ENCODE results near the gene FYN. TPM values are rescaled to one million over a fixed set of nuclear protein-coding genes. Genes with fewer than 3 reads are reported as not detected.

FYN gene
- total RNA-seq, 1 experiment from 2014 or later, result 26.6 TPM

- peak; percentile 36 for DNase-seq (ENCODE audit: low spot score)
These were observed 7.1 kb upstream of the FYN start for GRCh38 chr6:111880181-111880888.

GRCh38 chr6:111875741-111876140, 2.5 kb upstream of the FYN start:
- DNase-seq (ENCODE audit: low spot score), result no peak

DNA sequence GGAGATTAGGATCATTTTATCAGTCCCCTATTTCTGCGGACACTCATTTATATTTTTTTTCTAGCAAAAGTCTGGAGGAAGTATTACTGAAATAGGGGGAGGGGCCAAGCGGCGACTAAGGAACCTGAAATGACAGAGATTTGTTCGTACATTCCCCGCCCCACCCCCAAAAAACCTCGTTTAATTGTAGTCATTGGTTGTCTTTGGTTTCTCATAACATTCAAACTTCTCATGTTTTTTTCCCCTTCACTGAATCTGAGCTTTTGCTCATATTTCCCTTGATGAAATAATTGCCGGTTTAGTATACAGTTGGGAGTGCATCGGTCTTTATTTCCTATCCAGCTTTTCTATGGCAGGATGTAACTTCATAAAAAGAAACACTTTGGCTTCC, 768 bp upstream of the FYN start:
- no peak for DNase-seq (ENCODE audit: low spot score)

GRCh38 chr6:111872401-111873177, 663 bp downstream of the FYN start:
- no peak for DNase-seq (ENCODE audit: low spot score)

DNA sequence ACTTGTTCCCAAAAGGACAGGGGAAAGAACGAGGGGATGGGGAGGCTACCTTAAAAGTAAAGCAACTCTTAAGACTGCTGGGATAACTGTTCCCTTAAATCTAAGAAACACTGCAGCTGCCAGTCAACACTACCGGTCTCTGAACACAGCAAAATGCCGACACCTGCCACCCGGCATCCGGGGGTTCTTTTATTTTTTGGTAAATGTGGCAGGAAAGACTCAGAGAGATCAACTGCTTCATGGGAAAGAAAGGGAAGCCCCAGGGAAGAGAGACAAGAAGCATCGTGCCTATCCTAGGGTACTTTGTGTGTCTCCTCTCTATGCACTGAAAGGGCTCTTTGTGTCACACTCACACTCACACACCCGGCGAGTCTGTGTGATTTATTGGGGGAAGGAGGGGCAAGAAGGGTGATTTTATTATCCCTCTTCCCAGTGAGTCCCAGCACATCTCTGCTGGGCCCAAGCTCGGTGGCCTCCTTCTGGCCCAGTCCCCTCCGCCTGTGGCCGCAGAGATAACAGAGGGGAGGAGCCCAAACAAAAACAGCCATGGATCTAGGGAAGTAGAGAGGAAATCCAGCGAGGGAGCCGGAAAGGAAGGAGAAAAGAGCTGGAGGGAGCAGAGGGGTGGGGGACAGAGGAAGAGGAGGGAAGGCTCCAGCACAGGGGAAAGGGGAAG, 1.4 kb downstream of the FYN start:
- no peak for DNase-seq (ENCODE audit: low spot score)

DNA sequence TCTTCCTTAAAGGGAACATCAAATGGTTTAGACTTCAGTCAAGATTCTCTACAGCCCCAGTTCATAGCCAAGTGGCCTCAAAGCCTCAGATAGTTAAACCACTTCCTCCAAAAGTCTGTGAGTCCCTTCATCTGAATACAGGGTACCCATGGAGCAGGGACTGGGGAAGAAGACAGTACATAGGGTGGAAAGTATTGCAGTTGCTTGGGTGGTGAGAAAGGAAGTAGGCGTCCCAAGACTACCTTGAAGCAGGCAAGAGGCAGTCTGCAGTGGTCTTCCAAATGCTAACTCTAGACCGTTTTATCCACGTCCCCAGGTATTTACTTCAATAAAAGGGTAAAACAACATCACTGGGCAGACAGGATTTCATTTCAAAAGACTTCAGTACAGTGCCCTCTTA, 2.0 kb downstream of the FYN start:
- no peak for DNase-seq (ENCODE audit: low spot score)

DNA sequence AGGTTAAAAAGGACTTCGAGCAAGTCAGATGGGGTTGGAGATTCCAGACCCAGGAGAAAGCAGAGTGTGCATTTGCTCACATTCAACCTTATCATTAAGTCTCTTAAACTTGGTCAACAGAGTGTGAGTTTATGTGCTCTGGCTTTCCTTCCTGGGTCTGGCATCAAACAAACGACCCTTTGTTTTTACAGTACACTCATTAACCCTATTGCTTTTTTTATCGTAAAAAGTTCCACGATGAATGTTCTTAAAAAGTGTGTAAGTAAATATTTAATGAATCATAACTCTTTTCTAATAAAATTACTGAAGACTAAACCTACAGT, 2.5 kb downstream of the FYN start:
- no peak for DNase-seq (ENCODE audit: low spot score)

DNA sequence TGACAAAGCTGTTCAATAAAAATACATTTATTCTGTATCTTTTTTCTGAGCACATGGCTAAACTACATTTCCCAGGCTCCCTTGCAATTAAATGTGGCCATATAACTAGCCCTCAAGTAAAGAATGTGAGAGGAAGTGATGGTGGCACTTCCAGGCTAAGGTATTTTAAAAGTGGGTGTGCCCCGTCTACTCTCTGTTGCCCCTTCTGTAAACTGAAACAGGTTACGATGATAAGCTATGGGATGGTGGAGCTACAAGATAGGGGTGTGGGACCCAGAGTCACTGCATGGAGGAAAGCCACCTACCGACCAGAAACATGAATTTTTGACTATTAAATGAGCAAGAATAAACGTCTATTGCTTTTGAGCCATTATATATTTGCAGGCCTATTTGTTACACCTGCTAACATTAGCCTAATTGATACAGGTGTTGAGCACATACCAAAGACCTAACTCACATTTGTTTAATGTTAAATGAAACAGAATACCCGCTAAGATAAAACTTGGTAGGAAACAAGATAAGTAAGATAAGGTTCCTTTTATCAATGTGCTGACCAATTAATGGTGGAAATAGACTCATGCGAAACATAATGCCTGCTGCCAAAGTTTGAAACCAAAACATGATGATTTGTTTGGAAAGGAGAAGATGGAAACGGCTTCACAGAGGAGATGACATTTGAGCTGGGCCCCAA, 3.1 kb downstream of the FYN start:
- DNase-seq (ENCODE audit: low spot score), result no peak

DNA sequence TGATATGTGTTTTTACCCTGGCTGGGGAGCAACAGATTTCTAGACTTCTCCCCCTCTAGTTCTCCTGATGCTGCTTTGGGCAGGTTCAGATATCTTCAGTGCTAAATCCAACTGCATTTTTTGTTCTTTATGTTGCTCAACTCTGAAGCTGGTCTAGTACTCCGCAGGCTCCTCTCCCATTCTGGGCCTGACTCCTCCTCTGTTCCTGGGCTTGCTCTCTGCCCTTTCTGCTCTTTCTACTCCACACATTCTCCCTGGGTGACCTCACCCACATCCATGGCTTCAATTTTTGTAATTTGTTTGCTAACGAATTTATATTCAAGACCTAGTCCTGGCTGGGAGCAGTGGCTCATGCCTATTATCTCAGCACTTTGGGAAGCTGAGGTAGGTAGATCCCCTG, 6.4 kb downstream of the FYN start:
- DNase-seq (ENCODE audit: low spot score), result no peak

GRCh38 chr6:111865909-111866546, 7.2 kb downstream of the FYN start:
- no peak for DNase-seq (ENCODE audit: low spot score)

GRCh38 chr6:111865049-111865585, 8.1 kb downstream of the FYN start:
- DNase-seq (ENCODE audit: low spot score), result no peak

GRCh38 chr6:111864138-111865048, 8.9 kb downstream of the FYN start:
- no peak for DNase-seq (ENCODE audit: low spot score)

DNA sequence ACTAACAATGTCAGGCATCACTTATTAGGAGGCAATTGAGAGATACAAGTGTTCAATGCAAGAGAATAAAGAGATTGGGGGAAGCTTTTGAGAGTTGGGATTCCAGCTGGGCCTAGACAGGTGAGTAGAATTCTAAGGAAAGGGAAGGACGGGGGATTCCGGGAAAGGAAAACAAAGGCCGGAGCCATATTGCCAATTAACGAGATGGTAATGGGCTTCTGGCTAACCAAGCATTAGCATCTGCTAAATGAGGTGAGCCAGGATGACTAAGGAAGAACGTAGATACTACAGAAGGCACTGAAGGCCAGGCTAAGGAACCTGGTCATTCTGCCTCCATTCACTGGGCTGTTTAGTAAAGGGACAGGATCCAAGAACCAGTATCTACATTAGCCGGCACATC, 10.5 kb downstream of the FYN start:
- DNase-seq (ENCODE audit: low spot score), result no peak

GRCh38 chr6:111862314-111862713, 10.9 kb downstream of the FYN start:
- no peak for DNase-seq (ENCODE audit: low spot score)

DNA sequence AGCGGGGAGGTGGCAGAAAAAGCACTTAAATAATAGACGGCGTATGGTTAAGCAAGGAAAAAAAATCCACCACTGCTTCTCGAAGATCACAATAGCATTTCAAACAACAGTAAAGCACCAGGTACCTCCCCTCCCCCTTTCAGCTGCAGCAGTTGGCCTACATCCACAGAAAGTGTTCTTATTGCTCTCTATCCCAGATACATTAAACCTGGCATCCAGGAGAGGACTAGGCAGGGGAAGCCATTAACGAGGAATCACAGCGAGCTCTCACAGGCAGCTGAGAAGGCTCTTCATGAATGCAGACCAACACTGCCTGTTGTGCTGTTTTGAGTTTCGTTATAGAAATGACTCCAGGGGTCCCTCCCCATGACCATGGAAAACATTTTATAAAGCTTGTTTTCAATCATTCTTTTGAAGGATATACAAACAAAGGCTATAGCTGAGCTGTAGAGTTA, 11.8 kb downstream of the FYN start:
- DNase-seq (ENCODE audit: low spot score), result no peak

- DNase-seq (ENCODE audit: low spot score), result no peak
These were observed 14.9 kb downstream of the FYN start for GRCh38 chr6:111858347-111858746.

GRCh38 chr6:111857674-111858337, 15.4 kb downstream of the FYN start:
- DNase-seq (ENCODE audit: low spot score), result no peak

GRCh38 chr6:111855753-111856152, 17.5 kb downstream of the FYN start:
- no peak for DNase-seq (ENCODE audit: low spot score)

- no peak for DNase-seq (ENCODE audit: low spot score)
These were observed 18.6 kb downstream of the FYN start for GRCh38 chr6:111854683-111855082.

DNA sequence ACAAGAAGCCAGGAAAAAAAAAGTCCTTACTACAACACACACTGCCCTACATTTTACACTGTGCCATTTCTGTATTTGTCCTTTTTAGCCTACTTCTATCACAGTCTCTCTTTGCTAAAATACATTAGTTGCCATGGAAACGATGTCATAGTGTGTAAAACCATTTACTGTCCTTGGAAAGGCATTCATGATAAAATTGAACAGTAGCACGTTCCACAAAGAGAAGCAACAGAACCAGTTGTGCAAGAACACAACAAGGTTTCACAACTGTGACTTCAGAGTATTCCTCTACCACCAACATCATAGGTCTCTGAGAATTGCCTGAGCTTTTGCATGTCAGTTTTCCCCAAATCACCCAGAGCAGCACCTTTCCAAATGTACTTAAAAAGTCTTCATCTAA, 20.5 kb downstream of the FYN start:
- no peak for DNase-seq (ENCODE audit: low spot score)

Measured in A172 (cell line).